Posterior vena cava (tissue), 2 donors: Measurements from ENCODE around the gene MGAT2. TPM values are rescaled to one million over a fixed set of nuclear protein-coding genes. Genes with fewer than 3 reads are reported as not detected.
"Not testable (repeated sequence)": the region's sequence is repeated elsewhere in the genome, so short reads cannot be mapped to it uniquely, and the experiment has no call there.

ENCODE experiments used
- DNase-seq: peaks from one replicate; pipeline ENCODE4 v3.0.0-alpha.2; 2020; ENCODE audit warnings: low spot score
- intact Hi-C, 2 donors: fragments of 100-400 bp; cut with DNase I; formaldehyde crosslinking; loops; one replicate each; pipeline versions ENCODE4 v1.14.1 to v1.14.2; 2022 to 2023
- total RNA-seq, 2 donors: library from RNA; stranded (reverse); fragmentation: NEBNext Ultra II Directional; extraction: Animal tissue kit (Norgen Biotek cat#: 25700); gene quantifications; one replicate each; pipeline ENCODE4 v1.2.1, GENCODE V29; 2021
- donor health status: DM: yes; HTN: yes; CAD: no.
- donor health status: DM: yes; HTN: yes; CAD: no.

MGAT2 gene
- total RNA-seq, 2 donors from 2014 or later, result 33.0 to 34.4 TPM

DNA sequence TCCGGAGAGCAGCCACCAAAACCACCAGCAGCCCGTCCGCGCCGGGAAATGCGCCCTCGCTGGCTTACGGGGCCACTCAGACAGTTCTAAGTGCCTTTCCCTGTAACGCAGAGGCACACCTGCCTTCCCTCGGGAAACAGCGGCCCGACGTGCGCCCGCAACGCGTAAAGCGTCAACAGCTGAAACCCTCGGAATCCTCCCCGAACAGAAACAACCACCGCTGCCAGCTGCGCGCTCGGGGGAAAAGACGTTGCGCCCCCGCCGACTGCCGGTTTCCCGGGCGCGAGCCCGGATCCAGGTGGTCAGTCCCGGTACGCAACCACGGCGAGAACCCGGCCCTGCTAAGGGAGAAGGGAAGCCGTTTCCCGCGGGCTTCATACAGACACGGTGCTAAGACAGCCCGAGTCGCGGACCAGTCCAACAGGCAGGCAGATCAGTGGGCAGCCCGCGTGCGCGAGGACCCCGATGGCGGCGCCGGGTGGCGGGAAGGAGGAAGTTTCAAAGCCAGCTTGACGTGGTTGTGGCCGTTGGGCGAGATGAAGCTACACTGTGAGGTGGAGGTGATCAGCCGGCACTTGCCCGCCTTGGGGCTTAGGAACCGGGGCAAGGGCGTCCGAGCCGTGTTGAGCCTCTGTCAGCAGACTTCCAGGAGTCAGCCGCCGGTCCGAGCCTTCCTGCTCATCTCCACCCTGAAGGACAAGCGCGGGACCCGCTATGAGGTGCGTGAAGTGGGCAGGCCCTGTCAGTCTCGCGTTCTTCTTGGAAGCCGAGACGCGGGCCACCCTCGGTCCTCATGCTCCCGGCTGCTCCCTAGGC, 21.9 kb upstream of the MGAT2 start, which contains the start of gene LRR1:
TSS of gene LRR1 (plus strand) at position 456 of the 816 bp plus-strand sequence. CDS start at position 537, 81 bp downstream.
- peak; percentile 96 for DNase-seq
- intact Hi-C loops, result no loop called here

GRCh38 chr14:49607583-49607982, 13.0 kb upstream of the MGAT2 start:
- no peak for DNase-seq
- intact Hi-C loops, result no loop called here

DNA sequence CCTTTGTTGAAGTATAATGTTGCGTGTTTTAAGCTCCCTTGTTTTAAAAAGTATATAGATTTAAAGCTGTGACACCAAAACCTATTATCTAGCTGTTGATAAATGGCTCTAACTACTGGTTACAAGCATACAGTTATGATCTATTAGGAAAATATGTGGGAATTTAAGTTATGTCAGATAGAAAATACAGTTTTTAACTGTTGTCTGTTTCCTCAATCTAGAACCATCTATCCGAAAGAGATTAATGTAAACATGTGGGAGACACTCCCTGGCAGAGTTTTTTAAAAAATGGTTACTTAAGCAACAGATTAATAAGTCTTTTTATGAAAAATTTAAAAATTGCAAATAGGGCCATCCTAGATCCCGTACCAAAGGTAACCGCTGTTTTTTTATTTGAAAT, 8.3 kb upstream of the MGAT2 start:
- intact Hi-C loops, result loop anchor here in 1 of 2 donors (5.0 kb wide), 1 partner anchor 1025 kb away; no protein-coding TSS in a partner anchor
- no peak for DNase-seq

- intact Hi-C loops, result loop anchor here in 1 of 2 donors (5.0 kb wide), 1 partner anchor 1025 kb away; no protein-coding TSS in a partner anchor
- no peak for DNase-seq
Measured at GRCh38 chr14:49612671-49613070, 7.9 kb upstream of the MGAT2 start.

DNA sequence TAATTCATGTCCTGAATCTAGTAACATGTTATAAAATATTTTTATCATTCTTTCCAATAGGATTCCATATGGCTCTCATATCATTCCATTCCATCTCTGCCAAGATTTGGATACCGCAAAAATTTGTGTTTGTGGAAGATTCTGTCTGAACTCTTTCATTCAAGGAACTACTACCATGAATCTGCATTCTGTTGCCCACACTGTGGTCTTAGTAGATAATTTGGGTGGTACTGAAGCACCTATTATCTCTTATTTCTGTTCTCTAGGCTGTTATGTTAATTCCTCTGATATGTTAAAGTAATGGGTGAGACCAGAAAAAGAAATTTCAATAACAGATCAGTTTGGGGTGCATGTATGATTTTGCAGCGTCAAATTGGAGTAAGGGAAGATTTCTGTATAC, 6.4 kb upstream of the MGAT2 start:
- no peak for DNase-seq
- intact Hi-C loops, result loop anchor here in 1 of 2 donors (5.0 kb wide), 1 partner anchor 1027 kb away; no protein-coding TSS in a partner anchor

- DNase-seq, result no peak
- intact Hi-C loops, result no loop called here
Measured at GRCh38 chr14:49615776-49616175, 4.8 kb upstream of the MGAT2 start.

- DNase-seq, result no peak
- intact Hi-C loops, result no loop called here
Measured at GRCh38 chr14:49617852-49618519, 2.6 kb upstream of the MGAT2 start.

GRCh38 chr14:49619273-49619672, 1.3 kb upstream of the MGAT2 start:
- intact Hi-C loops, result not testable (repeated sequence)

DNA sequence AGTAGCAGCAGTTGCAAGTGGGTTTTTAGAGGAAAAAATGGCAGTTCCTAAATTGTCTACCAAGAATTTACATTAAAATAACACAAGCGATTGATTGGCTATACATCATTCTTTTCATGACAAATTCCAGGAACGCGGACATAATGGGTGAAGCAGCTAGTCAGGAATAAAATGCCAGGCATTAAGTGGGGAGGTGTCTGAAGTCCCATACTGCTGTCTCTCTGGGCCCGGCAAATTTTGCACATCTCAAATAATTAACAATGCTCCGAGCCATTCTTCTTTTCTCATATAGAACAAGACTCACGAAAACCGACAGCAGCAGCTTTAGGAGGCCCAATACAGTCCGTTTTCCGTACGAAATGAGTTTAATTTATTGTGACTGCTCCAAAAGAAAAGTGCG, 869 bp upstream of the MGAT2 start:
- intact Hi-C loops, result no loop called here
- no peak for DNase-seq

More at GRCh38 chr14:49619273-49619672, 1.3 kb upstream of the MGAT2 start:
- not testable (repeated sequence) for DNase-seq

DNA sequence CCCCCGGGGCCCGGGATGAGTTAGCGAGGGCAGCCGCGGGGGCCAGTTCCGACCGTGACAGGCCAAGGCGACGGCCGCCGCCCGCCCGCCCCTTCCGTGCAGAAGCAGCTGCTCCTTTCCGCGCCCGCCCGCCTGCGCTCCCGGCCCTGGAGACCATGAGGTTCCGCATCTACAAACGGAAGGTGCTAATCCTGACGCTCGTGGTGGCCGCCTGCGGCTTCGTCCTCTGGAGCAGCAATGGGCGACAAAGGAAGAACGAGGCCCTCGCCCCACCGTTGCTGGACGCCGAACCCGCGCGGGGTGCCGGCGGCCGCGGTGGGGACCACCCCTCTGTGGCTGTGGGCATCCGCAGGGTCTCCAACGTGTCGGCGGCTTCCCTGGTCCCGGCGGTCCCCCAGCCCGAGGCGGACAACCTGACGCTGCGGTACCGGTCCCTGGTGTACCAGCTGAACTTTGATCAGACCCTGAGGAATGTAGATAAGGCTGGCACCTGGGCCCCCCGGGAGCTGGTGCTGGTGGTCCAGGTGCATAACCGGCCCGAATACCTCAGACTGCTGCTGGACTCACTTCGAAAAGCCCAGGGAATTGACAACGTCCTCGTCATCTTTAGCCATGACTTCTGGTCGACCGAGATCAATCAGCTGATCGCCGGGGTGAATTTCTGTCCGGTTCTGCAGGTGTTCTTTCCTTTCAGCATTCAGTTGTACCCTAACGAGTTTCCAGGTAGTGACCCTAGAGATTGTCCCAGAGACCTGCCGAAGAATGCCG, 699 bp downstream of the MGAT2 start:
- intact Hi-C loops, result no loop called here
- peak; percentile 96 for DNase-seq

- intact Hi-C loops, result no loop called here
- no peak for DNase-seq
Measured at GRCh38 chr14:49622022-49622607, 1.5 kb downstream of the MGAT2 start.

DNA sequence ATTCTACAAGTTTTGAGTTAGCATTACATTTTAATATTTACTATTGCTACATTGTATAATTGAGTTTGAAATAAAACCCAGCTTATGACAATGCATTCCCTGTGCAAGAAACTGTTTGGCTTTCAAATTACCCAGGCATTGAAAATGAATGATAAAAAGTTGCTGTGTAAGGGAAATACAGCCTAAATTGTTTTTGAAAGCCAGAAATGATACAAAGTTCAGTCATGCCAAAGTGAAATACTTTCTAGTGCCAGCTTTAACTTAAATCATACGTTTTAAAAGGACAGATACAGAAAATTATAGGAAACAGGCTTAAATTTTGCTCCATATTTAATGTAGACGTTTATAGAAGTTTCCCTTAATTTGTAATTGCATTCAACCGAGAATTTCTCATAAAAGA, 2.8 kb downstream of the MGAT2 start:
- no peak for DNase-seq
- intact Hi-C loops, result no loop called here

DNA sequence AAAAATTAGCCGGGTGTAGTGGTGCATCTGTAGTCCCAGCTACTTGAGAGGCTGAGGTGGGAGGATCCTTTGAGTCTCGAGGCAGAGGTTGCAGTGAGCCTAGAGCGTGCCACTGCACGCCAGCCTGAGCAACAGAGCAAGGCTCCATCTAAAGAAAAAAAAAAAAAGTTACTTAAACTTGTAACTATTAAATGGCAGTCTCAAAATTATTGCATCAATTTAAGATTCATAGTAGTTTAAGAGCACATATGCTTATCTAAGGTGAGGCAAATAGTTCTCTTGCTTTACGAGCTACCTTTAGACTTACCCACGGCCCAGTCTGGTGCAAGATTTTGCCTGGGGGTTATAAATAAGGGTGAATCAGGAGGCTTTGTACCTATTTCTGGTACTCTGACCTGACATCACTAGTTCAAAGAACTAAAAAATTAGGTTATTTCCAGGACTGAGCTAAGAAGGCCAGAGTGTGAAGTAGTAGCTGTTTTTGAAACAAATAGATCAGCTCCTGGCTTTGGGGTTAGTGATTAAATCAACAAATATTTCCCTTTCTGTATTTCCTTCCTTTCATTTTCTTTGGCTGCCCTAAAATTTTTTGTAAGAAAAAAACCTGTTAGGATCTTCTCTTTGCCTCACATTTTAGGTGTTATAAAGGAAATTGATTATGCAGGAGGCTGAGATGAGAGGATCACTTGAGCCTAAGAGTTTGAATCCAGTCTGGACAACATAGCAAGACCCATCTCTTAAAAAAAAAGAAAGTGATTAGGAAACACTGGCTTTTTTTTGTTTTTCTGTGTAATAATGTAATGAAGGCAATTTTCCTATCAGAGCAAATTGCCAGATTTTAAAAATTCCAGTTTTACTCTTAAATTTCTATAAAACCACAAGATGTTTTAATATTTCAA, 3.6 kb downstream of the MGAT2 start:
- intact Hi-C loops, result no loop called here
- DNase-seq, result no peak

GRCh38 chr14:49633640-49634546, 13.3 kb downstream of the MGAT2 start:
- DNase-seq, result peak; percentile 98
- intact Hi-C loops, result loop anchor here in 1 of 2 donors (10.0 kb wide), 2 partner anchors 61 to 131 kb away; partner anchors contain the start of genes KLHDC1 and KLHDC2

DNA sequence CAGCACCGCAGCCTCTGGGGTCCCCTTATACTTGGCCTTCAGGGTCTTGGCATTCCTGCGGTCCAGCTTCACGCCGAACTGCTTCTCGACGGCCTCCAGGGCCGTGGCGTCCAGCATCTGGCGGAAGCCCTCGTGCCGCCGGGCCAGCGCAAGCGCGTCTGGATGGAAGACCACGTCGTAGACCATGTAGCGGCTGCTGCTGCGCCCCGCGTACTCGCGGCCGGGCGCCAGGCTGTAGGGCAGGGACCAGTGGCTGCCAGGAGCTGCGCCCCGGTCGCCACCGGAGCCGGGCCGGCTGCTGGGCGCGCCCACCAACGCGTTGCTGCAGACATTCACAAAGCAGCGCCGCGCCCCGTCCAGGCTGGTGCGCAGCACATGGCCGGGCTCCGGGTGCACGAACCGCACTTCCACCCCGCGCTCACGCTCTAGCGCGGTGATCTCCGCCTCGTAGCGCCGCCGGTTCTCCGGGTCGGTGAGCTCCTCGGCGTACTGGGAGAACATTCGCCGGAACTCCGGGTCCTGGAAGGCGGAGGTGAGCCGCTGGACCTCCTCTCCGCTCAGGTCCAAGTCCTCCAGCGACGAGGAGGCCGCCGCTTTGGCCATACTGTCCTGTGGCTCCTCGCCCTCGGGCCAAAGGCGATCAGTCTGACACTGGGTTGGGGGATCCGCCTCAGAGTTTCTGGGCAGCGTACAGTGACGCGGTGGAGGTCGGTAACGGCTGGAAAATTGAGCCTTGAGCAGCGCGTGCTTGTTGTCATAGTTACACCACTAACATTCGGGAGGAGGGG, 14.1 kb downstream of the MGAT2 start, which contains the start of gene DNAAF2:
TSS of gene DNAAF2 (minus strand) at position 698 of the 788 bp plus-strand sequence. CDS start at position 603, 95 bp downstream.
- intact Hi-C loops, result loop anchor here in 1 of 2 donors (10.0 kb wide), 2 partner anchors 60 to 130 kb away; partner anchors contain the start of genes KLHDC1 and KLHDC2
- peak; percentile 89 for DNase-seq

- no peak for DNase-seq
- intact Hi-C loops, result loop anchor here in 1 of 2 donors (10.0 kb wide), 2 partner anchors 58 to 128 kb away; partner anchors contain the start of genes KLHDC1 and KLHDC2
Measured at GRCh38 chr14:49636866-49637265, 16.3 kb downstream of the MGAT2 start.
